Lower lobe of right lung (tissue), 2 donors: Measurements from ENCODE around the gene OTUD5. TPM values are rescaled to one million over a fixed set of nuclear protein-coding genes. Genes with fewer than 3 reads are reported as not detected.

Experiments used
- ATAC-seq, 2 donors: fragments of 200-7000 bp; cut with Tn5 transposase; one replicate each; pipeline ENCODE4 v1.9.1; 2020 to 2022; ENCODE audit warnings: mild to moderate bottlenecking in 2 of 2, moderate library complexity in 2 of 2
- DNase-seq: peaks from one replicate; pipeline ENCODE4 v3.0.0-alpha.2; 2020
- H3K27ac ChIP-seq: fragments of 200-600 bp; one replicate; pipeline ENCODE4 v1.8.0; 2022
- H3K27me3 ChIP-seq: fragments of 200-600 bp; one replicate; pipeline ENCODE4 v1.8.0; 2022; ENCODE audit warnings: low read depth
- H3K36me3 ChIP-seq: fragments of 200-600 bp; one replicate; pipeline ENCODE4 v1.8.0; 2022; ENCODE audit warnings: mild to moderate bottlenecking
- H3K4me1 ChIP-seq: fragments of 200-600 bp; one replicate; pipeline ENCODE4 v1.8.0; 2022
- H3K4me3 ChIP-seq: fragments of 200-600 bp; one replicate; pipeline ENCODE4 v1.8.0; 2022; ENCODE audit warnings: mild to moderate bottlenecking
- H3K9me3 ChIP-seq: fragments of 200-600 bp; one replicate; pipeline ENCODE4 v1.8.0; 2022
- intact Hi-C: fragments of 100-400 bp; cut with DNase I; formaldehyde crosslinking; loops from one replicate; pipeline ENCODE4 v1.11.0; 2022
- total RNA-seq: library from RNA; stranded (reverse); fragmentation: NEBNext Ultra II Directional; extraction: Animal tissue kit (Norgen Biotek cat#: 25700); gene quantifications from one replicate; pipeline ENCODE4 v1.2.1, GENCODE V29; 2021
- TF ChIP-seq, protein P1 (sequence below): fragments of 200-600 bp; IDR thresholded peaks from one replicate; pipeline ENCODE4 v1.8.0; 2022; ENCODE audit warnings: antibody characterized with exemption, mild to moderate bottlenecking
- donor health status: DM: no; HTN: yes; CAD: no; lungs with severe emphysema.

The OTUD5 gene
- total RNA-seq, 1 donor from 2014 or later = 45.8 TPM

DNA sequence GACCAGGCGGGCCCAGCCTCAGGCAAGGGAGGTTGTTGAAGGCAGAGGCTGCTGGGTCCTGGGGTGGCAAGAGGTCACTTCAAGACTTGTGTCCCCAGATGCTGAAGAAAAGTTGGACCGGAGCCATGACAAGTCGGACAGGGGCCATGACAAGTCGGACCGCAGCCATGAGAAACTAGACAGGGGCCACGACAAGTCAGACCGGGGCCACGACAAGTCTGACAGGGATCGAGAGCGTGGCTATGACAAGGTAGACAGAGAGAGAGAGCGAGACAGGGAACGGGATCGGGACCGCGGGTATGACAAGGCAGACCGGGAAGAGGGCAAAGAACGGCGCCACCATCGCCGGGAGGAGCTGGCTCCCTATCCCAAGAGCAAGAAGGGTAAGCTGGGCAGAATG is 55.3 kb downstream of the OTUD5 start:
- peaks cover 53% of the 10 kb centered on the region for H3K36me3 ChIP-seq
- intact Hi-C loops = no loop called here
- H3K27ac ChIP-seq = no peak overlapping the region
- TF ChIP-seq, protein P1, sequence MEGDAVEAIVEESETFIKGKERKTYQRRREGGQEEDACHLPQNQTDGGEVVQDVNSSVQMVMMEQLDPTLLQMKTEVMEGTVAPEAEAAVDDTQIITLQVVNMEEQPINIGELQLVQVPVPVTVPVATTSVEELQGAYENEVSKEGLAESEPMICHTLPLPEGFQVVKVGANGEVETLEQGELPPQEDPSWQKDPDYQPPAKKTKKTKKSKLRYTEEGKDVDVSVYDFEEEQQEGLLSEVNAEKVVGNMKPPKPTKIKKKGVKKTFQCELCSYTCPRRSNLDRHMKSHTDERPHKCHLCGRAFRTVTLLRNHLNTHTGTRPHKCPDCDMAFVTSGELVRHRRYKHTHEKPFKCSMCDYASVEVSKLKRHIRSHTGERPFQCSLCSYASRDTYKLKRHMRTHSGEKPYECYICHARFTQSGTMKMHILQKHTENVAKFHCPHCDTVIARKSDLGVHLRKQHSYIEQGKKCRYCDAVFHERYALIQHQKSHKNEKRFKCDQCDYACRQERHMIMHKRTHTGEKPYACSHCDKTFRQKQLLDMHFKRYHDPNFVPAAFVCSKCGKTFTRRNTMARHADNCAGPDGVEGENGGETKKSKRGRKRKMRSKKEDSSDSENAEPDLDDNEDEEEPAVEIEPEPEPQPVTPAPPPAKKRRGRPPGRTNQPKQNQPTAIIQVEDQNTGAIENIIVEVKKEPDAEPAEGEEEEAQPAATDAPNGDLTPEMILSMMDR = no peak
- ATAC-seq = no peak
- H3K4me3 ChIP-seq = no peak overlapping the region
- H3K9me3 ChIP-seq = no peaks in the 10 kb centered on the region
- H3K27me3 ChIP-seq = no peaks in the 10 kb centered on the region
- no peak for DNase-seq
- no peaks in the 10 kb centered on the region for H3K4me1 ChIP-seq

DNA sequence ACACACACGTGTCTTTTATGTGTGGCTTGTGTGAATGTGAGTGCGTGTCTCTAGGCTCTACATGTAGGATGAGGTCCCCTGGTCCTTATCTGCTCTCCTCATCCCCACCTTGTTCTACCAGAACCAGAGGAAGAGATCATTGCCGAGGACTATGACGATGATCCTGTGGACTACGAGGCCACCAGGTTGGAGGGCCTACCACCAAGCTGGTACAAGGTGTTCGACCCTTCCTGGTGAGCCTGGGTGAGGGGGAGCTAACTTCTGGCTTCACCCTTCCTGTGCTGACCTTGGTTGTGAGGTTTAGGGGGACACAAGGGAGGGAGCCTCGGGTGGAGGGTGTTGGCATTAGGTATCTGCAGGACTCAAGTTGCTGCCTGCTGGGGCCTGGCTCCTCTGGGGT is 56.3 kb downstream of the OTUD5 start:
- Histone ChIP-seq H3K36me3 (peaks cover 45% of the 10 kb centered on the region), H3K9me3 (no peaks in the 10 kb centered on the region), H3K27me3 (no peaks in the 10 kb centered on the region), H3K4me3 (no peak overlapping the region), H3K4me1 (peaks cover 6% of the 10 kb centered on the region), H3K27ac (no peak overlapping the region)
- TF ChIP-seq, protein P1 = no peak
- no peak for ATAC-seq
- DNase-seq = no peak
- intact Hi-C loops = no loop called here

DNA sequence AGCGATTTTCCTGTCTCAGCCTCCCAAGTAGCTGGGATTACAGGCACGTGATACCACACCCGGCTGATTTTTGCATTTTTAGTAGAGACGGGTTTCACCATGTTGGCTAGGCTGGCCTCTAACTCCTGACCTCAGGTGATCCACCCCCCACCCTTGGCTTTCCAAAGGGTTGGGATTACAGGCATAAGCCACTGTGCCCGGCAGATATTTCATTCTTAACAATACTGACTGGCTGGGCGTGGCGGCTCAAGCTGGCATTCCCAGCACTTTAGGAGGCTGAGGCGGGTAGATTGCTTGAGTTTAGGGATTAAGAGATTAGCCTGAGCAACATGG is 58.4 kb downstream of the OTUD5 start:
- DNase-seq (no peak), ATAC-seq (no peak)
- Histone ChIP-seq H3K9me3 (no peaks in the 10 kb centered on the region), H3K4me3 (no peak overlapping the region), H3K4me1 (peaks cover 6% of the 10 kb centered on the region), H3K36me3 (peaks cover 36% of the 10 kb centered on the region), H3K27ac (no peak overlapping the region), H3K27me3 (no peaks in the 10 kb centered on the region)
- intact Hi-C loops = no loop called here
- TF ChIP-seq, protein P1 = no peak

DNA sequence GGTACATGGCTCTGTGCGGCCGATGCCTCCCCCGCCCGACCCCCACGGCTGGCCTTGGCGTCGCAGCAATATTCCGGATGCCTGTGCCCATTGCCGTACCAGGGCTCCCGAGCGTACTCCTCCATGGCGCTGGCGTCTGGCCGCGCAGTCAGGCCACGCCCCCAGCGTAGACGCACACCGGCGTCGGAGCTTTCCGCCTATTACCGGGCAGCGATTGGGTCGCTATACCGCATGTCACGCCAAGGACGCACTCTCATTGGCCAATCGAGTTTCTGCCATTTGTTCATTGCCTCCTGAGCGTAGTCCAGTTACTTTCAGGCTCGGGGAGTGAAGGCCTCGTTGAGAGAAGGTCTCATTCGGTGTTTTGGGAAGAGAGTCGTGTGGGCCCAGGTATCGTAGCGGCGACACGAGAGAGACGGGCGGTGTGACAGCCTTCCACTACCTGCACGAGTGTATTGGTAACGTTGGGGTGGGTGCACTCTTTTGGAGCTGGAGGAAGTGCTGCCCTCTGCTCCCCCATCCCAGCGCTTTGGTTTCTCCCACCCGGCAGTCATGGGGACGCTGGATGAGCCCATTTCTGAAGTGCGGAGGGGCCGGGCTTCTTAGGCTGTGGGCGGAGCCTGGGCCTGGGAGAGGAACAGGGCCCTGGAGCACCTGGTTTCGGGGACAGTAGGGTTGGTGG is 59.6 kb downstream of the OTUD5 start, which contains the start of the genes PQBP1 and TIMM17B:
Gene PQBP1, plus strand, starts transcription at position 306 of the 682 bp plus-strand sequence. CDS start 580 bp downstream, outside the sequence.
Gene TIMM17B, minus strand, starts transcription at position 144 of the 682 bp plus-strand sequence. Its CDS starts 19 bp downstream, at position 125.
- H3K27me3 ChIP-seq = no peaks in the 10 kb centered on the region
- peaks cover 6% of the 10 kb centered on the region for H3K4me1 ChIP-seq
- ATAC-seq = peak; percentile 97 to 98
- H3K9me3 ChIP-seq = no peaks in the 10 kb centered on the region
- TF ChIP-seq, protein P1 = no peak
- intact Hi-C loops = no loop called here
- peak; percentile 92 for DNase-seq
- peaks cover 36% of the 10 kb centered on the region for H3K36me3 ChIP-seq
- H3K27ac ChIP-seq = peak within 1 kb of the TSS; percentile 92
- peak within 1 kb of the TSS; percentile 69 for H3K4me3 ChIP-seq

DNA sequence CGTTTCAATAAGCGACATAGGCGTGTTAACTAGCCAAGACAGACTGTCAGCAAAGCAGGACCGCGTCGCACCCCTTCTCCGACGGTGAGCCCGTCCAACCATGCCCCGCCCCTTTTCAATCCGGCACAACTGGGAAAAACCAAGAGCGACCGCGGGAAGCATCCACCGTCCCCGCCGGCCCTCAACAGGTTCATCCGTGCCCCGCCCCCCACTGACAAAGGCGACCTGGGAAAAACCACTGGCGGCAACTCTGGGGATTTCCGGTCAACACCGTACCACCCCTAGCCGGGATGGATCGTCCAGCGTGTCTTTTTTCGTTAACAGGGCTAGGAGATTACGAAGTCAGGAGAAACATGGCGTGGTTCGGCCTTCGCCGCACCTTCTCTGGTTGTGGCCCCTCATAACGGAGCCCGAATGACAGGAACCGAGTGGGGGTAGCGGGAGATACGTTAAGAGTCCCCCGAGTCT is 60.2 kb downstream of the OTUD5 start:
- Histone ChIP-seq H3K4me1 (peaks cover 8% of the 10 kb centered on the region), H3K9me3 (no peaks in the 10 kb centered on the region), H3K4me3 (peak overlapping the region; percentile 69), H3K27me3 (no peaks in the 10 kb centered on the region), H3K36me3 (peaks cover 30% of the 10 kb centered on the region), H3K27ac (peak overlapping the region; percentile 92)
- DNase-seq (peak; percentile 81), ATAC-seq (peak; percentile 82 to 85)
- TF ChIP-seq, protein P1 = no peak
- intact Hi-C loops = no loop called here
